WERI-Rb-1 (cell line): ENCODE data around the gene TRIM6.
"Not testable (repeated sequence)": the region's sequence is repeated elsewhere in the genome, so short reads cannot be mapped to it uniquely, and the experiment has no call there.

ENCODE experiments used
- DNase-seq: peaks from one replicate; pipeline ENCODE4 v3.0.0-alpha.2; 2020
- H3K27ac ChIP-seq: fragments of 250-450 bp; sonication (Bioruptor Pico); 2 replicates; pipeline ENCODE4 v1.5.1; 2020; ENCODE audit warnings: mild to moderate bottlenecking, moderate library complexity
- H3K27me3 ChIP-seq: fragments of 250-450 bp; sonication (Bioruptor Pico); 2 replicates; pipeline ENCODE4 v1.5.1; 2021; ENCODE audit warnings: mild to moderate bottlenecking, low read depth, moderate library complexity; ENCODE audit not compliant: insufficient read depth, severe bottlenecking
- H3K36me3 ChIP-seq: fragments of 250-450 bp; sonication (Bioruptor Pico); 2 replicates; pipeline ENCODE4 v1.5.1; 2020; ENCODE audit warnings: mild to moderate bottlenecking, moderate library complexity
- H3K4me3 ChIP-seq: 2 replicates; pipeline ENCODE4 v1.5.1; 2011; ENCODE audit warnings: low read depth, mild to moderate bottlenecking, control low read depth, low read length
- H3K9me3 ChIP-seq: fragments of 250-450 bp; sonication (Bioruptor Pico); 2 replicates; pipeline ENCODE4 v1.5.1; 2021; ENCODE audit warnings: mild to moderate bottlenecking, moderate library complexity; ENCODE audit not compliant: severe bottlenecking
- TF ChIP-seq, protein P1 (sequence below): IDR thresholded peaks from 2 replicates; pipeline ENCODE4 v1.5.1; 2011; ENCODE audit warnings: low read depth, mild to moderate bottlenecking, control low read depth, inconsistent platforms, low read length

Gene TRIM6

DNA sequence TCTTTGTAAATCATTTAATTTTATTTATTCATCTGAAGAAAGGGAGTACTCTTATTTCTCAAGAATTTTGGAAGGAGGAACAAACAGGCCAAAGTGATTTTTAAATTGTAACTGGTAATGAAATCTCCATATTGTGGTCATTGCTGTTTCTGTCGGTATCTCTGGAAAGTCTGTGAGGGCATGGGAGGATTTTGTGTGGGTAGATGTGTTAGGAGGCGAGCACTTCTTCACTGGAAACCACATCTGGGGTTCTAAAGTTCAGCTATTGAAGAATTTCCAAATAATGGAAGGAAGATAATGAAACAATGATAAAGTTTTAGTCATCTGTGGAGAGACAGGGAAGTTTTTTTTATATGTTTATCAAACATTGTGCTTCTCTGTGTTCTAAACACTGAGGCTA is 35.0 kb downstream of the TRIM6 start:
- H3K36me3 ChIP-seq = no peaks in the 10 kb centered on the region
- H3K9me3 ChIP-seq = no peaks in the 10 kb centered on the region
- H3K27me3 ChIP-seq = peaks cover 75% of the 10 kb centered on the region
- no peak overlapping the region for H3K4me3 ChIP-seq
- TF ChIP-seq, protein P1, sequence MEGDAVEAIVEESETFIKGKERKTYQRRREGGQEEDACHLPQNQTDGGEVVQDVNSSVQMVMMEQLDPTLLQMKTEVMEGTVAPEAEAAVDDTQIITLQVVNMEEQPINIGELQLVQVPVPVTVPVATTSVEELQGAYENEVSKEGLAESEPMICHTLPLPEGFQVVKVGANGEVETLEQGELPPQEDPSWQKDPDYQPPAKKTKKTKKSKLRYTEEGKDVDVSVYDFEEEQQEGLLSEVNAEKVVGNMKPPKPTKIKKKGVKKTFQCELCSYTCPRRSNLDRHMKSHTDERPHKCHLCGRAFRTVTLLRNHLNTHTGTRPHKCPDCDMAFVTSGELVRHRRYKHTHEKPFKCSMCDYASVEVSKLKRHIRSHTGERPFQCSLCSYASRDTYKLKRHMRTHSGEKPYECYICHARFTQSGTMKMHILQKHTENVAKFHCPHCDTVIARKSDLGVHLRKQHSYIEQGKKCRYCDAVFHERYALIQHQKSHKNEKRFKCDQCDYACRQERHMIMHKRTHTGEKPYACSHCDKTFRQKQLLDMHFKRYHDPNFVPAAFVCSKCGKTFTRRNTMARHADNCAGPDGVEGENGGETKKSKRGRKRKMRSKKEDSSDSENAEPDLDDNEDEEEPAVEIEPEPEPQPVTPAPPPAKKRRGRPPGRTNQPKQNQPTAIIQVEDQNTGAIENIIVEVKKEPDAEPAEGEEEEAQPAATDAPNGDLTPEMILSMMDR = no peak
- DNase-seq = no peak
- no peak overlapping the region for H3K27ac ChIP-seq

DNA sequence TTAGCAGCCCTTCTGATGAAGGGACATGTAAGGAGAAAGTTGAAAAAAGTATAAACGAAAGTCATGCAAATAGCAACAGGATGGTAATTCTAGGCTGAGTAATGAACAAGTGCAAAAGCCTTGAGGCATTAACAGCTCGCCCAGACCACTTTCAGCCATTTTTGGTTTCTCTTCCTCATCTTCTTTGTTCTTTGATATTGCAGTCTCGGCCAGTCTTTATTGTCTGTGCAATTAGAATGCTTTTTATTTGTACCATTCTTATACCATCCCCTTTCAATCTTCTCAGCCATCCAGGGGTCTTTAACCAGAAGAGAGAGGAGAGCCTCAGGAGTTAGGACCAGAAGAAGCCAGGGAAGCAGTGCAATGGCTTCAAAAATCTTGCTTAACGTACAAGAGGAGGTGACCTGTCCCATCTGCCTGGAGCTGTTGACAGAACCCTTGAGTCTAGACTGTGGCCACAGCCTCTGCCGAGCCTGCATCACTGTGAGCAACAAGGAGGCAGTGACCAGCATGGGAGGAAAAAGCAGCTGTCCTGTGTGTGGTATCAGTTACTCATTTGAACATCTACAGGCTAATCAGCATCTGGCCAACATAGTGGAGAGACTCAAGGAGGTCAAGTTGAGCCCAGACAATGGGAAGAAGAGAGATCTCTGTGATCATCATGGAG is 35.7 kb downstream of the TRIM6 start:
- Histone ChIP-seq H3K27ac (no peak overlapping the region), H3K27me3 (peaks cover 72% of the 10 kb centered on the region), H3K9me3 (no peaks in the 10 kb centered on the region), H3K4me3 (no peak overlapping the region), H3K36me3 (no peaks in the 10 kb centered on the region)
- TF ChIP-seq, protein P1 = no peak
- no peak for DNase-seq

DNA sequence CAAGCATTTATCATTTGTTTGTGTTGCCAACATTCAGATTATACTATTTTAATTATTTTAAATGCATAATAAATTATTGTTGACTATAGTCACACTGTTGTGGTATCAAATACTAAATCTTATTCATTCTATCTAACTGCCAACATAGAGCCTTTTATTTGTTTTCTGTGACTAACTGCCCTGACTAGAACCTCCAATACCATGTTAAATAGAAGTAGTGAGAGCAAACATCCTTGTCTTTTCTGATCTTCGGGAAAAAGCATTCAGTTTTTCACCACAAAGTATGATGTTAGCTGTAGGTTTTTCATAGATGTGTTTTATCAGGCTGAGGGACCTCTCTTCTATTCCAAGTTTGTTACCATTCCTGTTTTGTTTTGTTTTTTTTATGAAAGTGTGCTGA is 43.5 kb downstream of the TRIM6 start:
- H3K27ac ChIP-seq = no peak overlapping the region
- DNase-seq = no peak
- TF ChIP-seq, protein P1 = no peak
- H3K9me3 ChIP-seq = no peaks in the 10 kb centered on the region
- H3K4me3 ChIP-seq = no peak overlapping the region
- peaks cover 71% of the 10 kb centered on the region for H3K27me3 ChIP-seq
- H3K36me3 ChIP-seq = no peaks in the 10 kb centered on the region

DNA sequence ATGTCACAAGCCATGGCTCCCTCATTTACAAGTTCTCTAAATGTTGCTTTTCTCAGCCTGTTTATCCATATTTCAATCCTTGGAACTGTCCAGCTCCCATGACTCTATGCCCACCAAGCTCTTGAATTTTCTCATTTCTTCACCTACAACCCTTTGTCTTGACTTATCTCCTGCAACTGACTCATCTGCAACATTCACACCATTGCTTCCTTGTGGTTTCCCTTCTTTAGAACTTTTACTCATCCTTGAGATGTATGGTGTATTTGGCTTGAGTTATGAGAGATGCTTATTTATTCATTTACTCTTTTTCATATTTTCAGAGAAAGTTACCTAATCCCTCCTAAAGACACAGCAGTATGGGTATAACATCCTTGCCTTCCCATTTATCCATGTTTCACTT is 47.1 kb downstream of the TRIM6 start:
- no peak overlapping the region for H3K4me3 ChIP-seq
- no peak for DNase-seq
- peaks cover 70% of the 10 kb centered on the region for H3K27me3 ChIP-seq
- TF ChIP-seq, protein P1 = no peak
- H3K36me3 ChIP-seq = no peaks in the 10 kb centered on the region
- no peak overlapping the region for H3K27ac ChIP-seq
- no peaks in the 10 kb centered on the region for H3K9me3 ChIP-seq

DNA sequence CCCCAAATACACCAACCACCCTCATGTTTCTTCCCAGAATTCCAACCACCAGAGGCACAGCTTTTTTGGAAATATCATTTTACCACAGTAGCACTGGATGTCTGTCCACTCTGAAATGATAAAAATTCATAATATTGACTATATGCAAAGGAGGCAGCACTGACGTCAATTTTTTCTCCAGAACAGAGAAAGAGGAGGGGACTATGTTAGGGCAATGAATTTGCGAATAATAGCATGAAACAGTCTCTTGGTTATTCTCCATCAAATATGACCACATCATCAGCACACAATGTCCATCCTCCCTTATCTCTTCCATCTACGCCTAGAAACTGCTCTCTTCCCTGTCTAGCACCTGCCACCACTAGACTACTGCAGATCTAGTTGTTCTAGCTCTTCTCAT is 49.7 kb downstream of the TRIM6 start:
- Histone ChIP-seq H3K9me3 (no peaks in the 10 kb centered on the region), H3K36me3 (no peaks in the 10 kb centered on the region), H3K27ac (no peak overlapping the region), H3K27me3 (peaks cover 64% of the 10 kb centered on the region), H3K4me3 (no peak overlapping the region)
- DNase-seq = no peak
- TF ChIP-seq, protein P1 = no peak

DNA sequence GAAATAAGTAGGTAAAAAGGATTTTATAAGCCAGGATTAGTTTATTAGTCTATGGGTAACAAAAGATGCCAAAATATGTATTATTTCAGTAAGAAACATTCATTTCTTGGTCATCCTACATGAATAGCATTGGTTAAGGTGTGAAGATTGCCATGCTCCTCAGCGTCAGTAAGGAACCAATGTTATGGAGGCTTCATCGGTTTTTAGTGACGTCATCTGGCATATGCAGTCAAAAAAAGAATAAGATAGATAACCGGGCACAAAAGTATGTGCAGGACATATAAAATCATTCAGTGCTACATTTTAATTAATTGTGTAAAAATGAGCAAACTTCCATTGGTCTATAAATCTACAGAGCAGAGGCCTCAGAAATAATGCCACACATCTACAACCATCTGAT is 59.0 kb downstream of the TRIM6 start:
- TF ChIP-seq, protein P1 = no peak
- H3K36me3 ChIP-seq = no peaks in the 10 kb centered on the region
- H3K4me3 ChIP-seq = no peak overlapping the region
- peaks cover 2% of the 10 kb centered on the region for H3K9me3 ChIP-seq
- no peak for DNase-seq
- no peak overlapping the region for H3K27ac ChIP-seq
- peaks cover 32% of the 10 kb centered on the region for H3K27me3 ChIP-seq

DNA sequence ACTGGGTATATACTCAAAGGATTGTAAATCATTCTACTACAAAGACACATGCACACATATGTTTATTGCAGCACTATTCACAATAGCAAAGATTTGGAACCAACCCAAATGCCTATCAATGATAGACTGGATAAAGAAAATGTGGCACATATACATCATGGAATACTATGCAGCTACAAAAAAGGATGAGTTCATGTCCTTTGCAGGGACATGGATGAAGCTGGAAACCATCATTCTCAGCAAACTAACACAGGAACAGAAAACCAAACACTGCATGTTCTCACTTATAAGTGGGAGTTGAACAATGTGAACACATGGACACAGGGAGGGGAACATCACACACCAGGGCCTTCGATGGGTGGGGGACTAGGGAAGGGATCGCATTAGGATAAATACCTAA is 60.5 kb downstream of the TRIM6 start:
- not testable (repeated sequence) for H3K4me3 ChIP-seq, H3K36me3 ChIP-seq, H3K27ac ChIP-seq, DNase-seq, H3K9me3 ChIP-seq
- H3K27me3 ChIP-seq = peaks cover 42% of the 10 kb centered on the region
